Measurements from ENCODE around the gene FNDC10. TPM values are rescaled to one million over a fixed set of nuclear protein-coding genes. Genes with fewer than 3 reads are reported as not detected.

Gene FNDC10
- total RNA-seq, 2 experiments from 2014 or later = 2.8 to 3.6 TPM

GRCh38 chr1:1618396-1619068, 18.6 kb upstream of the FNDC10 start:
- ATAC-seq = no peak
- Mint-ChIP-seq H3K27ac (no peak overlapping the region), H3K36me3 (ENCODE audit: low read depth) (peaks cover 14% of the 10 kb centered on the region), H3K27me3 (no peaks in the 10 kb centered on the region), H3K4me1 (ENCODE audit: low read depth) (peaks cover 12% of the 10 kb centered on the region), H3K9me3 (no peaks in the 10 kb centered on the region), H3K4me3 (no peak overlapping the region)
- ChIA-PET POLR2A (interaction anchor here (8.4 kb wide), 1 partner anchor 11 kb away, joined by 46 read pairs; the partner anchor contains the start of gene MMP23B), CTCF (interaction anchor here (1.2 kb wide), 1 partner anchor 47 kb away, joined by 3 read pairs; no protein-coding TSS in a partner anchor)
- intact Hi-C loops (cut with micrococcal nuclease) = no loop called here
- TF ChIP-seq, protein P1, sequence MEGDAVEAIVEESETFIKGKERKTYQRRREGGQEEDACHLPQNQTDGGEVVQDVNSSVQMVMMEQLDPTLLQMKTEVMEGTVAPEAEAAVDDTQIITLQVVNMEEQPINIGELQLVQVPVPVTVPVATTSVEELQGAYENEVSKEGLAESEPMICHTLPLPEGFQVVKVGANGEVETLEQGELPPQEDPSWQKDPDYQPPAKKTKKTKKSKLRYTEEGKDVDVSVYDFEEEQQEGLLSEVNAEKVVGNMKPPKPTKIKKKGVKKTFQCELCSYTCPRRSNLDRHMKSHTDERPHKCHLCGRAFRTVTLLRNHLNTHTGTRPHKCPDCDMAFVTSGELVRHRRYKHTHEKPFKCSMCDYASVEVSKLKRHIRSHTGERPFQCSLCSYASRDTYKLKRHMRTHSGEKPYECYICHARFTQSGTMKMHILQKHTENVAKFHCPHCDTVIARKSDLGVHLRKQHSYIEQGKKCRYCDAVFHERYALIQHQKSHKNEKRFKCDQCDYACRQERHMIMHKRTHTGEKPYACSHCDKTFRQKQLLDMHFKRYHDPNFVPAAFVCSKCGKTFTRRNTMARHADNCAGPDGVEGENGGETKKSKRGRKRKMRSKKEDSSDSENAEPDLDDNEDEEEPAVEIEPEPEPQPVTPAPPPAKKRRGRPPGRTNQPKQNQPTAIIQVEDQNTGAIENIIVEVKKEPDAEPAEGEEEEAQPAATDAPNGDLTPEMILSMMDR (IDR thresholded peaks at IDR 0.05) = no peak
- peak; percentile 1 for DNase-seq

- DNase-seq (peak; percentile 2), ATAC-seq (no peak)
- H3K27me3 Mint-ChIP-seq = no peaks in the 10 kb centered on the region
- CTCF ChIA-PET = no interaction called here
- H3K4me3 Mint-ChIP-seq = peak overlapping the region; percentile 79
- H3K4me1 Mint-ChIP-seq (ENCODE audit: low read depth) = peaks cover 13% of the 10 kb centered on the region
- TF ChIP-seq, protein P1 (IDR thresholded peaks at IDR 0.05) = no peak
- H3K36me3 Mint-ChIP-seq (ENCODE audit: low read depth) = peaks cover 15% of the 10 kb centered on the region
- intact Hi-C loops (cut with micrococcal nuclease) = no loop called here
- POLR2A ChIA-PET = interaction anchor here (1.6 to 8.4 kb wide), 2 partner anchors 12 to 42 kb away, joined by 3 to 46 read pairs; partner anchors contain the start of gene MMP23B
- H3K9me3 Mint-ChIP-seq = no peaks in the 10 kb centered on the region
- H3K27ac Mint-ChIP-seq = no peak overlapping the region
Observed at GRCh38 chr1:1617925-1618324, 18.0 kb upstream of the FNDC10 start.

- TF ChIP-seq, protein P1 (IDR thresholded peaks at IDR 0.05) = no peak
- intact Hi-C loops (cut with micrococcal nuclease) = no loop called here
- Mint-ChIP-seq H3K36me3 (ENCODE audit: low read depth) (peaks cover 15% of the 10 kb centered on the region), H3K4me3 (peak overlapping the region; percentile 79), H3K27me3 (no peaks in the 10 kb centered on the region), H3K4me1 (ENCODE audit: low read depth) (peaks cover 13% of the 10 kb centered on the region), H3K9me3 (no peaks in the 10 kb centered on the region), H3K27ac (no peak overlapping the region)
- ChIA-PET POLR2A (interaction anchor here (1.6 to 8.4 kb wide), 2 partner anchors 12 to 41 kb away, joined by 3 to 46 read pairs; partner anchors contain the start of gene MMP23B), CTCF (no interaction called here)
- peak; percentile 1 for DNase-seq
- ATAC-seq = no peak
Observed at GRCh38 chr1:1617516-1617915, 17.6 kb upstream of the FNDC10 start.

DNA sequence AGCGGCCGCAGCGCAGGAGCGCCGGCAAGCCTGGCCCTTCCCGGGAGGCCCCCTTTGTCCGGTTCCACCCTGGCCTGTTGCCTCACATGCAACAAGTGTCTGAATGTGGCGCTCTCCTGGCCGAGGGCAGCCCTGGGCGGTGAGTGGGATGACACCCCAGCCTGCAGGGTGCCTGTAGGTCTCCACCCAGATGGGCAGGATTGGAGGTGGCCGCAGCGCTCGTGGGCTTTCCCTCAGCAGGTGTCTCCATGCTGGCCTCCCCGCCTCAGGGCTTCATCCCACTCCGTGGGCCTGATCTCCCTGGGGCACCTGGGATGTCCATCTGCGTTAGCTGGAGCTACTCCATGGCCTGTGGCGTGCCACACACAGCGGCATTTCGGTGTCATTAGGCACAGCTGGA, 16.9 kb upstream of the FNDC10 start:
- ChIA-PET POLR2A (interaction anchor here (1.6 to 8.4 kb wide), 2 partner anchors 13 to 41 kb away, joined by 3 to 46 read pairs; partner anchors contain the start of gene MMP23B), CTCF (no interaction called here)
- H3K27me3 Mint-ChIP-seq = no peaks in the 10 kb centered on the region
- no peaks in the 10 kb centered on the region for H3K9me3 Mint-ChIP-seq
- DNase-seq (no peak), ATAC-seq (no peak)
- H3K27ac Mint-ChIP-seq = peak overlapping the region; percentile 75
- H3K4me3 Mint-ChIP-seq = peak overlapping the region; percentile 79
- H3K36me3 Mint-ChIP-seq (ENCODE audit: low read depth) = peaks cover 18% of the 10 kb centered on the region
- intact Hi-C loops (cut with micrococcal nuclease) = no loop called here
- H3K4me1 Mint-ChIP-seq (ENCODE audit: low read depth) = peaks cover 17% of the 10 kb centered on the region
- TF ChIP-seq, protein P1 (IDR thresholded peaks at IDR 0.05) = no peak
